CD4-positive, alpha-beta T cell treated with Interleukin-17A for 4 hours (primary cell): ENCODE measurements around the gene NPC1L1.

Experiments
- DNase-seq: peaks from one replicate; pipeline ENCODE4 v3.0.0-alpha.2; 2020; ENCODE audit warnings: mixed read lengths

Gene NPC1L1

DNA sequence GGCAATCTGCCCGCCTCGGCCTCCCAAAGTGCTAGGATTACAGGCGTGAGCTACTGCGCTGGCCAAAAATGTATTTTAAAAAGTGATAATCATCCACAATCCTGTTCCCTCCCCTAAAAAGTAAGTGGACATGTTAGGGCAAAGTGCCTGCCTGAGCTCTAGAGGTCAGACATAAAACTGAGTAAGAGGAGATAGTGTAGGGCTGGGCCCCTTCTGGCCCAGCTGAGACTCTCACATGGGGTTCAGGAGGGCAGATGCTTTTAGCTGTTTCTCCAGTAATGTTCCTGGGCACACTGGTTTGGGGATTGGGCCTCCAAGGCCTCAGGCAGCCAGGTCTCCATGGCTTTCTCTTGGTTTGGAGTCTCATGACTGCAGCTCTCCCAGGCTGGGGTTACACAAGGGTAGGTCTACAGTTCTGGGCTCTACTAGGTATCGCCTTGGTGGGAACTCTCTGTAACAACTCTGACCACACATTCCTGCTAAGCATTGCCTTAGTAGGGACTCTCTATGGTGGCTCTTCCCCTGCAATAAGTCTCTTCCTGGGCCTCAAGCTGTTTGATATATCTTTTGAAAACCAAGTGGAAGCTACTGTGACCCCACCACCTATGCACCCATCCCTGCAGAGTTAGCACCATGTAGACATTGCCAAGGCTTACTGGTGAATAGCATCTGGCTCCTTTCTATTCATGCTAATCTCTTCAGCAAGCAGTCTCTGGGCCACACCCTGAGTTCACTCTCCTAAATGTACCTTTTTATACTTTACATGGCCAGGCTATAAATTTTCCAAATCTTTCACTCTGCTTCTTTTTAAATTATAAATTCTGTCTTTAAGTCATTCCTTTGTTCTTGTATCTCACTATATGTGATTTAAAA lies 43.7 kb downstream of the NPC1L1 start:
- DNase-seq, result no peak

- no peak for DNase-seq
These were observed 44.7 kb downstream of the NPC1L1 start for GRCh38 chr7:44496385-44496784.

GRCh38 chr7:44494960-44495359 lies 46.2 kb downstream of the NPC1L1 start:
- no peak for DNase-seq

- DNase-seq, result no peak
These were observed 49.9 kb downstream of the NPC1L1 start for GRCh38 chr7:44491229-44491628.

DNA sequence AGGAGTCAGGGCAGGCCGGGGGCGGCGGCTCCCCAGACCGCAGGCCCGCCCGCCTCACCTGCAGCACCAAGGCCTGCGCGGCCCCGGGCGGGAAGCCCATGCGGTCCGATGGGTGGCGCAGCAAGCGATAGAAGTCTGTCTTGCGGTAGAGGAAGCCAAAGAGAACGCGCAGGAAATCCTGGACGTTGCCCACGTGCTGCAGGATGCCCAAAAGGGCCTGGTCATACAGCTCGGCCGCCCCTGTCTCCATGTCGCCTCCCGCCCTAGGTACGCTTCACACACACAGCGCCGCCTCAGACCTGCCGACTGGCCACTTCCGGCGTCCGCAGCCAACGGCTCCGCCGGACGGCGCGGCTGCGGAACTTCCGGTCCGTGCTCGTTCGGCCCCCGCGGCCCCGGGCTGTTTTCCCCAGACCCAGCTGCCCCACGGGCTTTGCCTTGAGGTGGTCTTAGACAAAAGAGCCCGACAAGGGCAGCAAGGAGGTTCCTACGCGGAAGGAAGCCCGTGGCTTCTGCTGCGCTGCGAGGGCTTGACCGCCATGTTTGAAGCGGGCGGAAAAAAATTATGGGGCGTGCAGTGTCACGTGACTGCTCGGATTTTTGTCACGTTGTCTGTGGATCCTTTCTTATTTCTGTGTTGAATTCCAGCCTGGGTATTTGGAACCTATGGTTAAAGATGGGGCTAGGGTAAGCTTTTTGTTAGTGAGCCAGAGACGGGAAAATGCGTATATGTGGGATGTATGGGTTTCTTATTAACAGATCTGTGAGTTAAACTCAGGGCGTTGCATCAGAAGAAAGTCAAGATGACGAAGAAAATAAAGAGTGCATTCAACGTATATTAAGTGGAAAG lies 50.6 kb downstream of the NPC1L1 start, which contains the start of gene NUDCD3:
NUDCD3 (minus strand) TSS at position 308 of the 850 bp plus-strand sequence; CDS start at position 250, 58 bp downstream.
- peak; percentile 83 for DNase-seq

DNA sequence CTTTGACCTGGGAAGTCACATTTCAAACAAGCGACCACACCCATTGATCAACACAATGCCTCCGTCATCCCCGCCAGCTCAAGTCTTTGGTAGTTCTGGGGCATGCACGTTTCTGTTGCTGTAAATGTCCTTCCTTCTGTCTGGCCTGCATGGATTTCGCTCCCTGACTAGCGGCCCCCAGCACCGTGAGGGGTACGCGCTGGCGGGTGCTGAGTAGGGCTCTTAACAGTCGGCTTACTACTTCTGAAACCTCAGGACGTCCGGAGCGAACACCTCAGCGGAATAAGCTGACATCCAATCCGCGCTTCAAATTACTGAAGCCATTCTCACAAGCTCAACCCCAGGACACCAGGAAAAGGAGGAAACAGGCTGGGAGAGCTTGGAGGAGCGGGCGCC lies 51.2 kb downstream of the NPC1L1 start:
- peak; percentile 52 for DNase-seq

GRCh38 chr7:44488955-44489354 lies 52.2 kb downstream of the NPC1L1 start:
- DNase-seq, result no peak

- no peak for DNase-seq
These were observed 54.4 kb downstream of the NPC1L1 start for GRCh38 chr7:44486693-44487092.

GRCh38 chr7:44486001-44486400 lies 55.1 kb downstream of the NPC1L1 start:
- DNase-seq, result no peak

GRCh38 chr7:44484482-44485313 lies 56.4 kb downstream of the NPC1L1 start:
- DNase-seq, result no peak

DNA sequence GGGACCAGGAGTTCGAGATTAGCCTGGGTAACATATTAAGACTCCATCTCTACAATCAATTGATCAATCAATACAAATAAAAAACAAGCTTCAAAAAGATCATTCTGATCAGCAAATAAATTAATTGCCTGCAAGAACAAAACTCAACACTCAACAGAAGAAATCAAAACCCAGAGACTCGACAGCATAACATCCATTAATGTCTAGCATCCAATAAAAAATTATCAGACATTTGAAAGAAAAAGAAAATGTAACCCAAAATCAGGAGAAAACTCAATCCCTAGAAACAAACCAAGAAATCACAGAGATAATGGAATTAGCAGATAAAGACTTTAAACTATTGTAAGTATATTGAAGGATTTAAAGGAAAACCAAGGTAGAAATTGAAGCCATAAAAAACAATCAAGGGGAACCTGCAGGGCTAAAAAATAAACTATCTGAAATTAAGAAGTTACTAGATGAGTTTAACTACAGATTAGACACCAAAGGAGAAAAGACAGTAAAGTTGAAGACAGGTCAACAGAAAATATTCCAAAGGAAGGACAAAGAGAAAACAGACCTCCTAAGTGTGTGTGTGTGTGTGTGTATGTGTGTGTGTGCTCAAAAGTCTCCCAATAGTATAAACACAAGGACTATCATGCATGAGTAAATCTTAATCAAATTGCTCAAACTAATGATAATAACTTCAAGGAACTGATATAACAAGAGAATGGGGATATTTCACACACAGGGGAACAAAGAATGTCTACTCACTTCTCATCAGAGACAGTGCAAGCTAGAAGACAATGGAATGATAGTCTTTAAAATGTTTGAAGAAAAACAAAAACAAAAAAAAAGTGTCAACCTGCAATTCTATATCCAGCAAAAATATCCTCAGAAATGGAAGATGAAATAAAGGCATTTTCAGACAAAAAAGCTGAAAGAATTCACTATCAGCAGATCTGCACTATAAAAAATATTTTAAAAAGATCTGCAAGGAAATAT lies 58.3 kb downstream of the NPC1L1 start:
- no peak for DNase-seq

DNA sequence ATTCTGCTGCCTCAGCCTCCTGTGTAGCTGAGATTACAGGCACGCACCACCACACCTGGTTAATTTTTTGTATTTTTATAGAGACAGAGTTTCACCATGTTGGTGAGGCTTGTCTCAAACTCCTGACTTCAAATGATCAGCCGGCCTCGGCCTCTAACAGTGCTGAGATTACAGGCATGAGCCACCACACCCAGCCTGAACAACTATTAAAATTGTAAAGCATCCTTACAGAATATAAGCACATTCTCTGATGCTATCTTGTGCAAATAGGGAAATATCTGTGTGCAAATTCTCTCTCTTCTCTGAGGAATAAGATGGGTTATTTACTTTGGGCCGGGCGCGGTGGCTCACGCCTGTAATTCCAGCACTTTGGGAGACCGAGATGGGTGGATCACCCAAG lies 63.2 kb downstream of the NPC1L1 start:
- no peak for DNase-seq

DNA sequence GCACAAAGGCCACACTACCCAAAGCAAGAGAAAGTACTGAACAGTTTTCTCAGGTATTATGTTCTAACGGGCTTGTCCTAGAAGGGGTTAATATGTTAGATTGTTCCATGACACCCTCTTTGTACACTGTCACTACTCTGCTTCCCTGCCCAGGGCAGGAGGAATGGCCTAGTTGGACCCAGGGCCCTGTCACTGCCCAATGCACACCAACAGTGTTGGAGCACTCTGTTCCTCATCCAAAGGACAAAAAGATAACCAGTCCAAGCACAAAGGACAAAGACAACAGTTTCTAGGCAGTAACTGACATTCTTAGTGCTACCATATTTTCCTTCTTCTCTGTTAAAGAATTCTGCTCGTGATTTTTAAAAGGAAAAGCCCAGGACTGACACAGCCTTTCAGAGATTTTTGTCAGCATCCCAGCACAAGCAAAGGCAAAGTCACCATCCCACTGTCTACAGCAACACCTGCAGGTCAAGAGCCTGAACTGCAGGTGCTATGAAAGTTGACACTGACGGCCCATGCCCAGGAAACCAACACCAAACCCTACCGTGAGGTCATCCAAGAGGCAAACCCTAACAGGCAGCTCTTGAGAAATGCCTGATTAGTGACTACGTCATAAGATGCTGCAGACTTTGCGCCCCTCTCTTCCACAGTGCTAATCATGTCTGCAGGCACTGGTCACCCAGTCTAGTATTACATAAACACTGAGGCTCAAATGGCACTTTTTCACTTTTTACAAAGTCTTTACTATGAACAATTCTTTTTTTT lies 63.9 kb downstream of the NPC1L1 start:
- peak; percentile 64 for DNase-seq

- DNase-seq, result no peak
These were observed 64.8 kb downstream of the NPC1L1 start for GRCh38 chr7:44476313-44476712.

DNA sequence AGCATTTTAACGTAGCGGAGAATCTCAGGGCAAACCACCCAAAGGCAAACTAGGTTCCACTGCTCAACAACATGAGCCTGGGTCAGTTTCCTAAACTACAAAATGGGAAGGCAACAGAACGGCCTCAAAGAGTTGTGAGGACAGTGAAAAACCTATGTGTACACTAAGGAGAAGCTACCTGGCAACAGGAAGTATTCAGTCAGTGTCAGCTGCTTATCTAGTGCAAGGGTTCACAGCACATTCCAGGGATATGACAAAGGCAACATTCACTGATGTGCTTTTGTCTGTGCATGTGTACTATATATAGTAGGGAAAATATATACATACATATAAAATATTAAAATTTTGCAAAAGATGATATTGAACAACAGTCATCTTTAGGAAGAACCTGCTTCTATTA lies 67.8 kb downstream of the NPC1L1 start:
- DNase-seq, result no peak

DNA sequence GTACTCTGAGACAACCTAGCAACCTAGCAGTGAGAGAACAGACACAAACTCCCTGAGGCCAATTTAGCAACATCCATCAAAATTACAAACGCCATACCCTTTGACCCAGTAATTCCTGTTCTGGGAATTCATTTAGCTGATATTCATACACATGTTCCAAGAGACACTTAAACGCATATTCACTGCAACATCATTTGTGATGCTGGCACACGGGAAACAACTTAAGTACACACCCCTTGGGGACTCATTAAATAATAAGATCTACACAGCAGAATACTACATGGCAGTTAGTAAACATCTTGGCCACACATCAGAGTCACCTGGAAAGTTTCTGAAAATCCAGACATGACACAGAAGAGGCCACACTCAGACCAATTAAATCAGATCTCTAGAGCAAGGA lies 68.3 kb downstream of the NPC1L1 start:
- no peak for DNase-seq

GRCh38 chr7:44471850-44472249 lies 69.3 kb downstream of the NPC1L1 start:
- DNase-seq, result no peak

GRCh38 chr7:44471436-44471835 lies 69.7 kb downstream of the NPC1L1 start:
- no peak for DNase-seq

- no peak for DNase-seq
These were observed 70.4 kb downstream of the NPC1L1 start for GRCh38 chr7:44470628-44471245.

DNA sequence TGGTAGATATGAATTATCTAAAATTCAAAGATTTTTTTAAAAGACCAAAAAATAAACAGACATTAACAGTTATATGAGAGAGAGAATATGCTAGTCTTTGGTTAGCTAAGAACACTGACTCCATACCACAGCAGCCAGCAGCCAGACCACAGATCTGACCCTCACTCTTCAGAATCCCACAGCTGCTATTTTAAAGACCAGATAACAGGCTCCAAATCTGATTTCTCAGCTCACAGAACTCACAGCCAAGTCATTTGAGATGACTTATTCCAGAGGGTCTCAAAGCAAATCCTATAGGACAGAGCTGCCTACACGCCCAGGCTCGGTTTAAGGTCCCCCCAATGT lies 71.0 kb downstream of the NPC1L1 start:
- no peak for DNase-seq
